Activated CD4-positive, alpha-beta T cell treated with anti-CD3 and anti-CD28 coated beads for 1 hour (primary cell): ENCODE measurements around the gene GTF3A.
A peak's percentile ranks its signal among the peaks of the same experiment; 100 is the strongest.
"Not testable (repeated sequence)": the region's sequence is repeated elsewhere in the genome, so short reads cannot be mapped to it uniquely, and the experiment has no call there.

Source experiments
- DNase-seq: peaks from one replicate; pipeline ENCODE4 v3.0.0-alpha.2; 2020

GTF3A gene

DNA sequence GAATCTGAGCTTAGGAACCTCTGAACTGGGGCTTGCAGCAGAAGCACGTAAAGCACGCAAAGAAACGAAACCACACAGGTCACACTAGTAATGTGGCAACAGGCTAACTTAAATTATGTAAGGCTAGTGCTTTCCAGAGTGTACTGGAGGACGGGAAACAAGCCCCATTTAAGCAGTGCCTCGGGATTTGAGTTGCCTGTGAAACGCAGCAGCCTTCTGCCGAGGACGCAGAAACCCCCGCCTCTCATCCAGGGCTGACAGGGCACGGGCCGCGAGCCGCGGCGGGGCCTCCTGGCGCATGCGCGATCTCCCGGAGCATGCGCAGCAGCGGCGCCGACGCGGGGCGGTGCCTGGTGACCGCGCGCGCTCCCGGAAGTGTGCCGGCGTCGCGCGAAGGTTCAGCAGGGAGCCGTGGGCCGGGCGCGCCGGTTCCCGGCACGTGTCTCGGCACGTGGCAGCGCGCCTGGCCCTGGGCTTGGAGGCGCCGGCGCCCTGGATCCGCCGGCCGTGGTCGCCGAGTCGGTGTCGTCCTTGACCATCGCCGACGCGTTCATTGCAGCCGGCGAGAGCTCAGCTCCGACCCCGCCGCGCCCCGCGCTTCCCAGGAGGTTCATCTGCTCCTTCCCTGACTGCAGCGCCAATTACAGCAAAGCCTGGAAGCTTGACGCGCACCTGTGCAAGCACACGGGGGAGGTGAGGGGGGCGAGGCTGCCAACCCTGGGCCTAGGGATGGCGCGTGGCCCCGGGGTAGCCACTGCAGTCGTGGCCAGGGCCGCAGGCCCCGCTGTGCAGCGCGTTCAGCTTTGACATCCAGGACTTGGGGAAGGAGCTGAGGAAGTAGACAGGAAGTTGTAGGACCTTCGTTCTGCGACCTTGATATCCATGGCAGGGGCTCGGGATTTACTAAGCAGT lies at the start of gene GTF3A:
Gene GTF3A, plus strand, starts transcription at position 374 of the 912 bp plus-strand sequence.
- DNase-seq: peak; percentile 85

DNA sequence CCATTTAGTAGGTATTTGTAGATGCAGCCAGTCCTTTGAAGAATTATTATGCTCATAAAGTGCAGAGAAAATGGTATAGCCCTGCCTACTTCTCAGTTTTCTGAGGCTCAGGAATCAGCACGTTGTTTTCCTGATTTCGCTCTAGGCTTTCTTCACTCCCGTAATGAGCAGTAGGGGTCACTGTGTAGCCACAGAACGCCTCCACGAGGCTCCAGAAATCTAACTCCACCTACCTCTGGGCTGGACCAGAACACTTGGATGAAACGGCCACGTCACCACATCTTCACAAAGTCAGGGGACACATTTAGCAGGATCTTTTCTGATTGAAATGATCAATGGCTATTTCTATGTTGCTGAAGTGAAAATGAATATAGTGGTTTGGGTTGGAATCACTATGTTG lies 49.8 kb upstream of the GTF3A start:
- DNase-seq: peak; percentile 37

DNA sequence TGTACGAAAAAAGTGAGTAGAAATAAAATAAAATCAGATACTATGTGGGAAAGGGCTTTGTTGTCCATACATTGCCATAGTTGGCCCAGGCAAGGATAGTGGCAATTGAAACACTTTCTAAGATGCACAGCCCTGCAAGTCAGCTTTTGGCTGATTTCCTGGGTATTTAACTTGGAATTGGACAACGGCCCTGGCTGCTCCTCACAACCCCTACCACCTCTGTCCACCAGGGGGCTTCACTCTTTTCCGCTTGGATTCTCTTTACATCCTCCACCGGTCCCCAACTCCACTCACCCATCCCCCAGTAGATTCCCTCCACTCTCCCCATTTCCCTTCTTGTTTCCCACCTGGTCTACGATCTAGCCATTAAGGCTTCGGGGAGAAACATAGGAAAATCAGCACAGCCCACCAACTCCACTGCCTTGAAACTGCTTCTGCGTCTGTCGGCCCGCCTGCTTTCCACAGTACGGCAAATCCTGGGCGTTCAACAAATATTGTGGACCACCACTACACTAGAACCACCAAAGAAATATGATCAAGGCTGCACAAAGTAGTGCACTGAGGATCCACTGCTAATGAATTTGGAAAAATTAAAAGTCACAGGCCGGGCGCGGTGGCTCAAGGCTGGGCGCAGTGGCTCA lies 48.6 kb upstream of the GTF3A start:
- DNase-seq: peak; percentile 25

DNA sequence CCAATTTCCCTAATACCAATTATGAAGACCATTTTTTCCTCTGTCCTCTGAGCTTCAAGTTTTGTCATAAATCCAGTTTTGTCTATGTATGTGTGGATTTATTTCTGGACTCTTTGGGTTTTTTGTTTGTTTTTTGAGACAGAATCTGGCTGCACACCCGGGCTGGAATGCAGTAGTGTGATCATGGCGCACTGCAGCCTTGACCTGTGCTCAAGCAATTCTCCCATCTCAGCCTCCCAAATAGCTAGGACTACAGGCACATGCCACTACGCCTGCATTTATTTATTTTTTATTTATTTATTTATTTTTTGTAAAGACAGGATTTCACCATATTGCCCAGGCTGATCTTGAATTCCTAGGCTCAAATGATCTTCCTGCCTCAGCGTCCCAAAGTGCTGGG lies 45.3 kb upstream of the GTF3A start:
- no peak for DNase-seq

DNA sequence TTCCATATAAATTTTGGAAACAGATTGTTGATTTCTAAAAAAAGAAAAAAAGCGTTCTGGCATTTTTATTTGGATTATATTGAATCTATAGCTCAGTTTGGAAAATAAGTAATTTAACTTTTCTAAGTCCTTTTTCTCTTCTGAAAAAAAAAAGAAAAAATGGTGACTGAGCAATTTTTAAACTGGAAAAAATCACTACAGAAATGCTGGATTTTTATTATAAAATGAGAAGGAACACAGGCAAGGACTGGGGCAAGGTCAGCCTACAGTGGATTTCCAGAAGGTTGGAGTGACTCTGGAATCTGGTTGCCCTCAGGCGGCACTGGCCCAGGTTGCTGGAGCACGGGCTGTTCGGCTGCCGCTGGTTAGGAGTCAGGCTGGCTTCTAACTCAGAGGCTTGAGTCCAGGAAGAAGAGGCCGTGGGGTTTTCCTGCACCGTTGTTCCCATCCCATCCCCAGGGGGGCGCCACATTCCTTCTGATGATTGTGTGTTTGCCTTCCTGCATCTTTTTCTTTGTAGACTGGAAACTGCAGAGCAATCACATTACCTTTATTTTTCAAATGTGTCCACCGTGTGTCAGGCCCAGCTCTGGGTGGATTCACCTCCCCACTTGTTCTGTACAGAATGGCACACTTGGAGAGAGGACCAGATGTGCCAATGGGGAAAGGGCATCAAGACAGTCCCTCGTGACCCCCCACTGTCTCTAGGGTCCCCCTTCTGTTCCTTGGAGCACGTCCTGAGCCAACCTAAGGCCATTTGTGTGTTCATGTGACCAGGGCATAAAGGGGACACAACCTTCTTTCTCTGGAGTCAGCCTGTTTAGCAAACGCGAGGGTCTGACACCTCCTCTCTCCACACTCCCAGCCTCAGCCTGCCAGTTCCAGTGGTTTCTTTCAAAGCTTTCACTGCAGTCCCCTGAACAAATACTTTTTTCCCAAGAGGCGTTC lies 44.5 kb upstream of the GTF3A start:
- peak; percentile 42 for DNase-seq

DNA sequence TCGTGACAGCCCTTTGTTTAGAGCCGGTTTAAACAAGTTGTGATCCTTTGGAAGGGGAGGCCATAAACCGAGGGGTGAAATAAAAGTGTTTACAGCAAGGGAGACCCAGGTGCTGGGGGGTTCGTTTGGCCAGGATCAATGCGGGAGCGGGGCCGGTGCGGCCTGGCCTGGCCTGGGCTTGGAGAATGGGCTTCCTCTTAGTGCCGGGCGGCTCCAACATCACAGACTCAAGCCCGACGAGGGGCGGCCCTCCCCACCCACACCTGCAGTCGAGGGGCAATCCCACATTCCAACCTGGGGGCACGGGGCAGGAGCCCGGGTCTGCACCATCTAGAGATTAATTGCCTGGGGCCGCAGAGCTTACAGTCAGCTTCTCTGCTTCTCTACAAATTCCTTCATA lies 42.8 kb upstream of the GTF3A start:
- DNase-seq: no peak

DNA sequence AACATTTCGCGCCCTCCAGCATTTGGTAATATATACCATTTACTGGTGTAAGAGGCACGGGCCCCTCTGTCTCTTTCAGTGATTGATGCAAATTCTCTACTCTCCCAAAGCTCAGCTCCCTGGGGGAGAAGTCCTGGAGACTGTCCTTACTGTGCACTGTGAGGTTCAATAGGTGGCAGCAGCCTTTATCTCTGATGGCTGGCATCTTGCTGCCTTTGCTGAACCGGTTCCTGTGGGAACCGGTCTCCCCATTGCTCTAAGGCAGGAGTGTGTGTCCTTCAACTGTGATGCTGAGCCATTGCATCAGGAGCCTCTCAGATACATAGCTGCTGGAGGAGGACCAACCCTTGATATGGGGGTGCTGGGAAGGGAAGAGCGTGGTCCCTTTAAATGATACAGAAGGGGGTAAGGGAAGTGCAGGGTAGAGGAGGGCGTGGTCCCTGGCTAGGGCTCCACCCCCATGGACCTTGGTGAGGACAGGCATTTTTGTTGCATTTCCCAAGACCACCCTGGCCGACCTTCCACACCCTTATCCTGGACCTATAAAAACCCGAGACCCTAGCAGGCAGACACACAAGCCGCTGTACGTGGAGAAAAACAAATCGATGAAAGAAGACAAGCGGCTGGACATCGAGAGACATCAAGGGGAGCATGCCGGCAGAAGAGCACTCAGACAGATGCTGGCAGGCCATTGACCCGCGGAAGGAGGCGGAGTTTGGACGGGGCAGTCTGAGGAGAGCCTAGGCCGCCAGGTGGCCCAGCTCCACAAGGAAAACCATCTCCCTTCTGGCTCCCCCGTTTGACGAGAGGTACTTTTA lies 41.1 kb upstream of the GTF3A start:
- DNase-seq: no peak

DNA sequence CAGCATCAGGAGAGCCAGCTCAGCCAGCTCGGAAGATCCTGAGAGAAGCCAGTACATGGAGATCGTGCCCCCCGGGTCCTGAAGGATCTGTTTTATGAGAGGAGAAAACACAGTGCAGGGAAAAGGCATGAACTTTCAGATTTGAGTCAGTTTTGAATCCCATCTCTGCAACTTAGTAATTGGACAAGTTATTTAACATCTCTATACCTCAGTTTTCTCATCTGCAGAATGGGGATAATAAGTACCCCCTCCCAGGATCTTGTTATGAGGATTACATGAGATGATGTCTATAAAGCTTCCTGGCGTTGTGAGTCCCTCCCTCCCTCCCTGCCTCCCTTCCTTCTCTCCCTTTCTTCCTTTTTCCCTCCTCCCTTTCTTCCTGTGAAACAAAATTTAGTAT lies 40.1 kb upstream of the GTF3A start:
- no peak for DNase-seq

DNA sequence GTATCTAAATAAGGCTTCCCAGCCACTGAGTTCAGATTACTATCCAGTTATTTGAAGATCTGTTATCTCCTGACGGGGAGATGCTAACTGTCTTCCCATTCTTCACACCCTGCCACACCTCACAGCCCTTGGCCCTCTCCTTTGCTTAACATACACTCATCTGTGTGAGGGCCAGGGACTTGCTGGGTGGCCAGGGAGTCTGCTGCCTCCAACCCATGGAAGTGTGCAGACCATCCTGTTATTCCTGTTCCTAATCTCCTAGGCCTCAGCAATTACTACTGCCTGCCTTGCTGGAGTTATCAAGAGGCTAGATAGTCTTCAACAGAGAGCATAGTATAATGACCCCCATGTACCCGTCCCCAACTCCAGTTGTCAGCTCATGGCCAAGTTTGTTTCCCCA lies 36.2 kb upstream of the GTF3A start:
- no peak for DNase-seq

DNA sequence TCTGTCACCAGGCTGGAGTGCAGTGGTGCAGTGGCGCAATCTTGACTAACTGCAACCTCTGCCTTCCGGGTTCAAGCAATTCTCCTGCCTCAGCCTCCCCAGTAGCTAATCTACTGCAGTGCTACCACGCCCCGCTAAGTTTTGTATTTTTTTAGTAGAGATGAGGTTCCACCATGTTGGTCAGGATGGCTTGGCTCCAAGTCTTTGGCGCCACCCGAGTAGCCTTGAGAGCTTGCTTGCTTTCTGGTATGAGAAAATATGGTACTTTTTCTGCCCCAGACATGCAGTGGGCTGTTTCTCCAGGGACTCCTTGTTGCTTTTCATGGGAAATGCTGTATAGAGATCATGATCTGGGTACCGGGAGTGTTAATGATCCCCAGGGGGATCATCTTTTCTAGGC lies 34.5 kb upstream of the GTF3A start:
- no peak for DNase-seq

DNA sequence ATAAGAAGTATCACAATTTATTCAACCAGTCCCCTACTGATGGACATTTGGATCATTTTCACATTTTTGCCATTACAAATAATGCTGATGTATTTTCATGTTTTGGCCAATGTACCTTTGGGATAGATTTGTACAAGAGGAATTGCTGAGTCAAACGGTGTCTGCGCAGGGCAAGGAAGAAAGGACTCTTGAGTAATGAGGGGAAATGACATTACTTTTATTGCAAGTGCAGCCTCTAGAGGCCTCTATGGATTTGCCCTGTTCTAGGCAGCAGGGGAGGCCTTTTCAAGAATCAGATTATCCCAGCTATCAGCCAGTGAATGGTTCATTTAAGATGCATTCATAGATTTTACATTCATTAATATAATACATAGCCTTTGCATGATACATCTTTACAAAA lies 32.9 kb upstream of the GTF3A start:
- no peak for DNase-seq

DNA sequence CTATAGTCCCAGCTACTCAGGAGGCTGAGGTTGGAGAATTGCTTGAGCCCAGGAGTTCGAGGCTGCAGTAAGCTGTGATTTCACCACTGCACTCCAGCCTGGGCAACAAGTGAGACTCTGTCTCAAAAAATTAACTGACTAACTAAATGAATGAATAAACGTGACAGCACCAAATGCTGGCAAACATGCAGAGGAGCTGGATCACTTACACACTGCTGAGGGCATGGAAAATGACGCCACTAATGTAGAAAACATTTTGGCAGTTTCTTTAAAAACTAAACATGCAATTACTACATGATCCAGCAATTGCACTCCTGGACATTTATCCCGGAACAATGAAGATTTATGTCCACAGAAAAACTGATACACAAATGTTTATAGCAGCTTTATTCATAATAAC lies 31.3 kb upstream of the GTF3A start:
- no peak for DNase-seq

DNA sequence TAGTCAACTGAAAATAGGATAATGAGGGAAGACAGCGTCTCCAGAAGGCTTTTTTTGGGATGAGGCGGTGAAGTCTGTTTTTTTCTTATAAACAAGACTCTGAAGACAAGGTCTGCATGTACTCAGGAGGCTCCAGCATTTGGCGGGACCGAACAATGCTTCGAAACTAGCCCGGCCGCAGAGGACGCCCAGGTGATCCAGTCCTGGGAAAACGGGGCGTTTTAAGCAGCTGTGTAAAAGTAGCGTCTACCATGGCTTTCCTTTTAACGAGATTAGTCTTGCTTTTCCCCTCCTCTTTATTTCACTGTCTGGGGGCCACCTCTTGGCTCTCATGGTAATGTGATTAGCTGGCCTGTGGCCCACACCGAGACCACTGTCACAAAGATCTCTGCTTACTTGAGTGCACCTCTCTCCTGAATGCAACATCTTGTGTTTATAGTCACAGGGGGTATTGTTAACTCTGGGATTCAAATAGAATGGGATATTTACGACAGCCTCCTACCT lies 29.4 kb upstream of the GTF3A start:
- DNase-seq: no peak

DNA sequence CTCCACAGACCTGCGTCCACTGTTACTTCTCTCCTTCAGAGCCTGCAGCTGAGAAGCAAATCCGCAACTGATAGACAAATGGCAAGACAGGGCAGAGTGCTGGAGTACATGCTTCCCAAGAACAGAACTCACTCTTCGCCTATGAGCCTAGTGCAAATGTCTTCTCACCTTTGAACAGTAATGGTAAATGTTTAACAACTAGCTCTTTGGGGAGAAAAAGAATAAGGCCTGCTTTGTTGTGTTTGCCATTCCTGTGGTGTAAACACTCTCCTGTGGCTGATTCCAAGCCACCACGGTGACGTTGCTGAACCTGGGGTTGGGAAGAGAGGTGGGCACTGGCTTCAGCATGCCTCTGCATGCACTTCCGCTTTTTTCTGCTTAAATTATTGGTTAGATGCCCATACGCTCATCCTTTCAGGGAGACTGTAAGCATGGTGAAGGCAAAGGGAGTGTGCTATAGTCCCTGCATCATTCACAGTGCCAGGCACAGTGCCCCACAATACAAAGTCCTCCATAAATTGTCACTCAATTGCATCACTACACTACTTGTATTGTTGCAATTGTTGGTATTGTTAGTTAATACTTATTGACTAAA lies 28.1 kb upstream of the GTF3A start:
- no peak for DNase-seq

DNA sequence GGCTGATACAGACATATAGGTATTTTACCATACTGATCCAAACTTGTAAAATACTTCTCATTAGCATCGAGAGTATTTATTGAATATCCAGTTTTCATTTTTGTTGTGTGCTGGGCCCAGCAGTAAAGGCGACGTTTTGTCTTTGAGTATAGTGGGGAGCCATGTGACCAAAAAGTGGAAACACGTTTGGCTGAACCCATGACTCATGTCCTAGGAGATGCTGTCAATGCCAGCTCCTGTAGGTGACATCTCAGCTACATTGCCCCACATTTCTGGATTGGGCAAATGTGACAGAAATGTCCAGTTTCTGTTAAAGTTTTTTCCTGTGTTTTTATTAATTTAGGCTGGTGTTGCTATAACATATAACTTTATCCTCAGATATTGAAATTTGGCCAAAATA lies 26.1 kb upstream of the GTF3A start:
- DNase-seq: no peak

DNA sequence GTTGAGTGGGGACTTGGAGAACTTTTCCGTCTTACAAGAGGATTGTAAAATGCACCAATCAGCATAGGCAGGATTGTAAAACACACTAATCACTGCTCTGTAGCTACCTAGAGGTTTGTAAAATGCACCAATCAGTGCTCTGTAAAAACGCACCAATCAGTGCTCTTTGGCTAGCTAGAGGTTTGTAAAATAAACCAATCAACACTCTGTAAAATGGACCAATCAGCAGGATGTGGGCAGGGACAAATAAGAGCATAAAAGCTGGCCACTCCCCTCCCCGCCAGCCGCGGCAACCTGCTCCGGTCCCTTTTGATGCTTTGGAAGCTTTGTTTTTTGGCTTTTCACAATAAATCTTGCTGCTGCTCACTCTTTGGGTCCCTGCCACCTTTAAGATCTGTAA lies 24.0 kb upstream of the GTF3A start:
- not testable (repeated sequence) for DNase-seq

DNA sequence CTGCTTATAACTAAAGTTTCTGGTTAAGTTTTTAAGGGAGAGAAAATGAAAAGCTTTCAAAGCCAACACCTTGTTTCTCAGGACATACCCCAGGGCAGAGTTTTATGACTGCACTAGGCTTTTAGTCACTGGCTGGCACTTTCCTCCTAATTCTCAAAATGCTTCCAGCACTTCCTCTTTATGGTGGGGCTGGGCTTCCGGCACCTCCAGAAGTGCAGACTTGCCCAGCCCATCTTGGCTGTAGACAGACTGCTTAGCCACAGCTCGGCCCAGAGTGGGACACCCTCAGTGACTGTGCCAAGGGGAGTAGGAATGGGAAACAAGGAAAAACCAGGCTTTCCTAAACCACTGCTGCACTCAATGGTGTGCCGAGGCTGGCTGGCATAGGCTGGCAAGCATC lies 23.2 kb upstream of the GTF3A start:
- DNase-seq: no peak

DNA sequence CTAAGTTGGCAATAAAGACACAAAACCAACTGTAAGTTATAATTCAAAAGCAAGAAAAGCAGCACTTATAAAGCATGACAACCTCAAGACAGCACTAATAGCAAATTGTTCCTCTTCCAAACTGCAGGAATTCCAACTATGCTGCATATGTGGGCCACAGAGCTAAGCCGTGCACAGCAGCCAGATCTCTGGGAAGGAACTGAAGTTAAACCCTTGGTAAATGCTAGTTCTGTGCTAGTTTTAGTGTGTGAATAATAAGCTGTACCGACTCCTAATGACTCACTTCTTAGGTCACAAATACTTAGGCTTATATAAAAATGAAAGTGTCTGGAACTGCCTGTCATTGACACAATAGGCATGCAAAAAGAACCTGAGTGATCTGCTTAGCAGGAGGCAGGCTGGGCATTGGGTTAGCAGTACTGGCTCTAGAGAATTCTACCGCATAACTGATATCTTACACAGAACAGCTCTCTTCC lies 21.2 kb upstream of the GTF3A start:
- no peak for DNase-seq

DNA sequence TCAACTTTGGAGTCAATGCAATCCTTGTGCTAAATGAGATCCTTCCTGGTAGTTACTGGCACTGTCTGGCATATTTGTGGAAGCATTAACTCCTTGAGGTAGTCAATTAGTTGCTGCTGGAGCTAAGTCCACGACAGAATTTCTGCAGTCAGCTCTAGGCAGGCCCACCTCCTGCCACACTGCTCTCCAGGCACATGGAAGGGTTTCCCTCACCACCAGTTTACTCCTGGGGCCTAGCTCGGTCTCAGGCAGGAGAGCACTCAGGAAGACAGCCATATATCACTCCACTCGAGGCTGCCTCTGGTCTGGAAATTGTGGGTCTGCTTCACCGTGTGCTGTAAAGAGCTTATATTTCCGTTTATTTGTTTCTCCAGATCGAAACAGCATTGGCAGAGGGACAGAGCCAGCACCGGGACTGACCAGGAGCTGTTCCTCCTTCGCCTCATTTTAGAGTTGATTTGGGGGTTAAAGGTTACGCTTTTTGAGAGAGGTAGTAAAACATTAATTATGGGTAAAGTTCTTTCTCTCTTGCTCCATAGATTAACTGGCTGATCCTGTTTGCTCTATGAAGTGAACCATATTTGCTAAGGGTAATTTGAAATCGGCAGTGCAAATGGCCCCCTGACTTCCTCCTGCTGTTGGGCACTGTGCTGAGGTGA lies 20.6 kb upstream of the GTF3A start:
- DNase-seq: no peak

DNA sequence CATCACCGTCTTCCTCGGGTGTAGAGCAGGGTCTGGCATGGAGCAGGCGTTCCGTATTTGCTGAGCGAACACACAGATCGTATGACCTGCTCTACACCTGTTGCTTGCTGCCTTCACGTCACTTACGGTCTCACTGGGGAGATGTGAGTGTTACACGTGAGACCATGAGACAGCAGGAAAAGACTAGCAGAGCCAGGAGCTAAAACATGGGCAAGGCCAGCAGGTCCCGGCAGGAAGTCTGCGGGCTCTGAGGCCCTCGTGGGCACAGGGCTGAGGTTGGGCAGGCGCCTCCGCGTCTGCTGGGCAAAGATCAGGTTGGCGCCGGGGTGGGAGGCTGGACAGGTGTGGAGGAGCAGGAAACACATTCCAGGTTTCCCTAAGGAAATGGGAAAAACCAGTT lies 19.7 kb upstream of the GTF3A start:
- DNase-seq: no peak

DNA sequence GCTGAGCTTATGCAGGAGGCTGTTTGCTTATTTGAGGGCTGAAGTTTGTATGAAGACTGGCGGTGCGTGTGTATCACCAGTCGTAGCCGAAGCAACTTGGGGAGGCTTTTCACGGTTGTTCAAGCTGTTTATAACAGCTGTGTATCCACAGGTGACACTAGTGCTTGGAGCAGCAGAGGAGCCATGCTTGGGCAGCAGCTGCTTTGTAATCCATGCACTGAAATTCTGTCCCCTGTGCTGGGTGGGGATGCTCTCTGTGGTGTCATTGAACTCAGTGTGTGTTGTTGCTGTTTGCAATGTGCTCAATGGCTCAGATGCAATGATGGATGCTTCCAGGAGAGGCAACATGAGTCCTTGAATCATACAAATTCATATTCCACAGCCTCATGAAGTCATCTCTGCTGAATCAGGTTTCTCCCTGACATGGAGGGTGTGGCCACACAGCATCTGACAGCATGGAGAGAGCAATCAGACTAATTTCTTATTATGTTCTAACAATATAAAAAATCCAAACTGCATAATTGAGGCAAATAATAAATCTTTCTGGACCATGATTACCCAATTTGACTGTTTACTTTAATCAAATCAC lies 18.8 kb upstream of the GTF3A start:
- DNase-seq: no peak
